Colonic mucosa (tissue), 4 donors: ENCODE data around the gene DSP. TPM values are rescaled to one million over a fixed set of nuclear protein-coding genes. Genes with fewer than 3 reads are reported as not detected.

Experiments
- DNase-seq: peaks from one replicate; pipeline ENCODE4 v3.0.0-alpha.2; 2020
- H3K27ac ChIP-seq: fragments of 200-600 bp; one replicate; pipeline ENCODE4 v1.8.0; 2021
- H3K27me3 ChIP-seq: fragments of 200-600 bp; one replicate; pipeline ENCODE4 v1.8.0; 2021
- H3K36me3 ChIP-seq: fragments of 200-600 bp; one replicate; pipeline ENCODE4 v1.8.0; 2021
- H3K4me1 ChIP-seq: fragments of 200-600 bp; one replicate; pipeline ENCODE4 v1.8.0; 2021; ENCODE audit warnings: mild to moderate bottlenecking
- H3K4me3 ChIP-seq: fragments of 200-600 bp; one replicate; pipeline ENCODE4 v1.8.0; 2021
- H3K9ac ChIP-seq, 2 donors: one replicate each; pipeline ENCODE4 v1.7.0; 2013; ENCODE audit warnings: control low read depth in 2 of 2, low read depth in 2 of 2, low read length in 2 of 2
- H3K9me3 ChIP-seq: fragments of 200-600 bp; one replicate; pipeline ENCODE4 v1.8.0; 2021
- intact Hi-C: fragments of 100-400 bp; cut with DNase I; formaldehyde crosslinking; loops from one replicate; pipeline ENCODE4 v1.14.1; 2022
- total RNA-seq, 2 donors: library from RNA; stranded (reverse); fragmentation: NEBNext Ultra II Directional in 1 of 2; extraction: Animal tissue kit (Norgen Biotek cat#: 25700) in 1 of 2; gene quantifications; one replicate each; pipeline ENCODE4 v1.2.1, GENCODE V29; 2021
- TF ChIP-seq, protein P1 (sequence below): fragments of 200-600 bp; IDR thresholded peaks from one replicate; pipeline ENCODE4 v1.8.0; 2022; ENCODE audit warnings: antibody characterized with exemption, mild to moderate bottlenecking
- donor health status: healthy.
- donor health status: DM: no; HTN: no; CAD: no.
- donor health status: DM: no; HTN: no; CAD: no.

The DSP gene
- total RNA-seq, 2 donors from 2014 or later, result 201 to 250 TPM

- TF ChIP-seq, protein P1, sequence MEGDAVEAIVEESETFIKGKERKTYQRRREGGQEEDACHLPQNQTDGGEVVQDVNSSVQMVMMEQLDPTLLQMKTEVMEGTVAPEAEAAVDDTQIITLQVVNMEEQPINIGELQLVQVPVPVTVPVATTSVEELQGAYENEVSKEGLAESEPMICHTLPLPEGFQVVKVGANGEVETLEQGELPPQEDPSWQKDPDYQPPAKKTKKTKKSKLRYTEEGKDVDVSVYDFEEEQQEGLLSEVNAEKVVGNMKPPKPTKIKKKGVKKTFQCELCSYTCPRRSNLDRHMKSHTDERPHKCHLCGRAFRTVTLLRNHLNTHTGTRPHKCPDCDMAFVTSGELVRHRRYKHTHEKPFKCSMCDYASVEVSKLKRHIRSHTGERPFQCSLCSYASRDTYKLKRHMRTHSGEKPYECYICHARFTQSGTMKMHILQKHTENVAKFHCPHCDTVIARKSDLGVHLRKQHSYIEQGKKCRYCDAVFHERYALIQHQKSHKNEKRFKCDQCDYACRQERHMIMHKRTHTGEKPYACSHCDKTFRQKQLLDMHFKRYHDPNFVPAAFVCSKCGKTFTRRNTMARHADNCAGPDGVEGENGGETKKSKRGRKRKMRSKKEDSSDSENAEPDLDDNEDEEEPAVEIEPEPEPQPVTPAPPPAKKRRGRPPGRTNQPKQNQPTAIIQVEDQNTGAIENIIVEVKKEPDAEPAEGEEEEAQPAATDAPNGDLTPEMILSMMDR, result no peak
- no peak for DNase-seq
- H3K9ac ChIP-seq, result no peak overlapping the region
- no peaks in the 10 kb centered on the region for H3K9me3 ChIP-seq
- no peaks in the 10 kb centered on the region for H3K27me3 ChIP-seq
- intact Hi-C loops, result no loop called here
- no peaks in the 10 kb centered on the region for H3K36me3 ChIP-seq
- H3K27ac ChIP-seq, result no peak overlapping the region
- H3K4me1 ChIP-seq, result no peaks in the 10 kb centered on the region
- no peak overlapping the region for H3K4me3 ChIP-seq
Observed at GRCh38 chr6:7629321-7629720, 87.8 kb downstream of the DSP start.

- no peaks in the 10 kb centered on the region for H3K4me1 ChIP-seq
- no peak overlapping the region for H3K27ac ChIP-seq
- H3K9me3 ChIP-seq, result no peaks in the 10 kb centered on the region
- H3K4me3 ChIP-seq, result no peak overlapping the region
- intact Hi-C loops, result no loop called here
- no peaks in the 10 kb centered on the region for H3K27me3 ChIP-seq
- no peaks in the 10 kb centered on the region for H3K36me3 ChIP-seq
- H3K9ac ChIP-seq, result no peak overlapping the region
- TF ChIP-seq, protein P1, result no peak
- no peak for DNase-seq
Observed at GRCh38 chr6:7630792-7631191, 89.3 kb downstream of the DSP start.

- Histone ChIP-seq H3K4me3 (no peak overlapping the region), H3K27ac (no peak overlapping the region), H3K36me3 (no peaks in the 10 kb centered on the region), H3K9me3 (no peaks in the 10 kb centered on the region), H3K27me3 (no peaks in the 10 kb centered on the region), H3K4me1 (no peaks in the 10 kb centered on the region), H3K9ac (no peak overlapping the region)
- intact Hi-C loops, result no loop called here
- TF ChIP-seq, protein P1, result no peak
- DNase-seq, result no peak
Observed at GRCh38 chr6:7631466-7631865, 90.0 kb downstream of the DSP start.

DNA sequence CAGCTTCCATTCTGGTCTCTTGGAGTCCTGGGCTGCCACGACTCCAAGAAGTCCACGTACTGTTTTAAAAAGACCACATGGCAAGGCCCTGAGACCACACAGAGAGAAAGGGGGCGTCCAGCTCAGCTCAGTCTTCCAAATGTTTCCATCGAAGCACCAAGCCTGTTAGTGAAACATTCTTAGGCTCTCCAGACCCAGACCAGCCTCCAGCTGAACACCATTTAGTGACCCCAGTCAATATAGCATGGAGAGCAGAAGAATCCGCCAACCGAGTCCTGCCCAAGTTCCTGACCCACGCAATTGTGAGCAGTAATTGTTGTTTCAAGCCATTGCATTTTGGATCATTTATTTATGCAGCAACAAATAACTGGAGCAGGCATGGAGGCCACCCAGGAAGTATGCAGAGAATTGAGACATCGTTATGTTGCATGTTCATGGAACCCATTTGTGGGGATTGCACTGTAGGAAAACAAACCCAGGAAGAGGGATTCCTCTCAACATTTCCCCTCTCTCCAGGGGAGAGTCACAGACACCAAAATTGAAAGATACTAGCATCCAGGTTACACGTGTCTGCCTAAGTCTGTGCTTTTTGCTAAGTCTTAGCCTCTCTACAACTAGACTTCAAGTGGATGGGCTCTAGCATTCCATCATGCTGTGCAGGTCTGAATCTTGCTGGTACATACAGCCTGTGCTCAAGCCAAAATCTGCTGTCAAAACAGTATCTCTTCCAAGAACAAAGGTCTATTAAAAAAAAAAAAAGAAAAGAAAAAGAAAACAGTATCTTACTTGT is 91.2 kb downstream of the DSP start:
- Histone ChIP-seq H3K36me3 (no peaks in the 10 kb centered on the region), H3K9ac (no peak overlapping the region), H3K27ac (no peak overlapping the region), H3K4me1 (no peaks in the 10 kb centered on the region), H3K9me3 (no peaks in the 10 kb centered on the region), H3K4me3 (no peak overlapping the region), H3K27me3 (no peaks in the 10 kb centered on the region)
- TF ChIP-seq, protein P1, result no peak
- intact Hi-C loops, result no loop called here
- DNase-seq, result no peak

DNA sequence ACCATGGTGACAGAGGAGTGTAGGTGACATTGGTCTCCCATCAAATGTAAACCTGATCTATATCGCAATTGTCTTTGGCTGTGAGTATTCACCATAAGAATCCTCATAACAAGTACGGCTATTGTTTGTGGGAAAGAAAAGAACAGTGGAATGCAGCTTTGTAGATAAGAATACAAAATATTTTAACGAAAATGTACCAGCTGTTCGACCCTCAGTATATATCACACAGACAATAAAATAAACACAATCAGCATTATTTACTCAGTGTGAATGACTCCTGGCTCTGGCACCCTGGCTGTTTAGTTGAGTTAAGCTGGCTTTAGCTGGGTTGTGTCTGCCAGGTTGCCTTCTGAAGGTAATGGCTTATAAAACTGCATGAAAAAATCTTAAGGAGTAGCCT is 91.9 kb downstream of the DSP start:
- no peak for DNase-seq
- TF ChIP-seq, protein P1, result no peak
- no peaks in the 10 kb centered on the region for H3K4me1 ChIP-seq
- H3K27ac ChIP-seq, result no peak overlapping the region
- no peaks in the 10 kb centered on the region for H3K36me3 ChIP-seq
- H3K9me3 ChIP-seq, result no peaks in the 10 kb centered on the region
- no peak overlapping the region for H3K4me3 ChIP-seq
- intact Hi-C loops, result no loop called here
- no peaks in the 10 kb centered on the region for H3K27me3 ChIP-seq
- H3K9ac ChIP-seq, result no peak overlapping the region
